Stomach (tissue), 9 donors: ENCODE results near the gene EIF3K. TPM values are rescaled to one million over a fixed set of nuclear protein-coding genes. Genes with fewer than 3 reads are reported as not detected.

Experiments used
- DNase-seq, 2 donors: peaks; one replicate each; pipeline versions ENCODE4 v3.0.0 to v3.0.0-alpha.2; 2013 to 2019
- H3K27ac ChIP-seq, 5 donors: fragments of 200-600 bp in 4 of 5; sonication (generic) in 4 of 5; one replicate each; pipeline ENCODE4 v1.5.1; 2013 to 2019; ENCODE audit warnings: mild to moderate bottlenecking in 1 of 5, moderate library complexity in 1 of 5
- H3K27me3 ChIP-seq, 3 donors: fragments of 200-600 bp; sonication (generic); one replicate each; pipeline ENCODE4 v1.5.1; 2017 to 2019; ENCODE audit warnings: mixed run types in 1 of 3
- H3K36me3 ChIP-seq, 4 donors: fragments of 200-600 bp; sonication (generic); 1 replicate in 3 of 4; 2 replicates in 1 of 4; pipeline ENCODE4 v1.5.1; 2016 to 2019
- H3K4me1 ChIP-seq, 4 donors: fragments of 200-600 bp; sonication (generic); one replicate each; pipeline ENCODE4 v1.5.1; 2016 to 2019
- H3K4me3 ChIP-seq, 4 donors: fragments of 200-600 bp; sonication (generic) in 3 of 4; one replicate each; pipeline ENCODE4 v1.5.1; 2016 to 2019; ENCODE audit warnings: mild to moderate bottlenecking in 1 of 4
- H3K9me3 ChIP-seq, 4 donors: fragments of 200-600 bp; sonication (generic); one replicate each; pipeline ENCODE4 v1.5.1; 2016 to 2019
- EP300 ChIP-seq: sonication (generic); formaldehyde crosslinking; IDR thresholded peaks from one replicate; pipeline ENCODE4 v1.6.1; 2017; ENCODE audit warnings: antibody characterized with exemption
- POLR2A ChIP-seq, 4 donors: fragments of 450-650 bp; IDR thresholded peaks; one replicate each; pipeline ENCODE4 v1.6.1; 2016; ENCODE audit warnings: antibody characterized with exemption in 4 of 4, control low read depth in 2 of 4, mild to moderate bottlenecking in 1 of 4, moderate library complexity in 1 of 4
- POLR2AphosphoS5 ChIP-seq, 3 donors: sonication (generic); formaldehyde crosslinking; IDR thresholded peaks; one replicate each; pipeline ENCODE4 v1.6.1; 2016; ENCODE audit warnings: antibody characterized with exemption in 3 of 3
- WGBS, 5 donors: extraction: QIAGEN DNeasy Blood & Tissue Kit in 3 of 5; methylation state at CpG; one replicate each; pipeline versions ENCODE4 v1.1.5 to v1.1.7; 2013 to 2018; 5-methylcytosine and 5-hydroxymethylcytosine counted together
- intact Hi-C: fragments of 100-400 bp; cut with DNase I; formaldehyde crosslinking; loops from one replicate; pipeline ENCODE4 v1.15.1; 2023; ENCODE audit warnings: low total_unique reads
- polyA plus RNA-seq, 3 donors: library from polyadenylated mRNA; stranded (reverse); fragments of 200-250 nt; gene quantifications; one replicate each; pipeline ENCODE4 v1.2.3, GENCODE V29; 2013
- total RNA-seq, 5 donors: library from RNA; depleted of rRNA; stranded (reverse); fragments of >200 nt; gene quantifications; one replicate each; pipeline versions ENCODE4 v1.1.0 to v1.2.3, GENCODE V29; 2014 to 2016
- TF ChIP-seq, protein P1 (sequence below), 7 experiments: fragments of 450-650 bp in 4 of 7; fragments of 200-600 bp in 3 of 7; sonication (generic) in 3 of 7; IDR thresholded peaks; one replicate each; pipeline ENCODE4 v1.5.1; 2016 to 2019; ENCODE audit warnings: antibody characterized with exemption in 7 of 7, control low read depth in 2 of 7, mild to moderate bottlenecking in 1 of 7
- donor health status: healthy with polysubstance abuse.
- donor health status: Bipolar disorder and iron deficiency.
- donor health status: healthy.

The EIF3K gene
- total and polyA plus RNA-seq, 8 donors = 203 to 889 (median 348) TPM

DNA sequence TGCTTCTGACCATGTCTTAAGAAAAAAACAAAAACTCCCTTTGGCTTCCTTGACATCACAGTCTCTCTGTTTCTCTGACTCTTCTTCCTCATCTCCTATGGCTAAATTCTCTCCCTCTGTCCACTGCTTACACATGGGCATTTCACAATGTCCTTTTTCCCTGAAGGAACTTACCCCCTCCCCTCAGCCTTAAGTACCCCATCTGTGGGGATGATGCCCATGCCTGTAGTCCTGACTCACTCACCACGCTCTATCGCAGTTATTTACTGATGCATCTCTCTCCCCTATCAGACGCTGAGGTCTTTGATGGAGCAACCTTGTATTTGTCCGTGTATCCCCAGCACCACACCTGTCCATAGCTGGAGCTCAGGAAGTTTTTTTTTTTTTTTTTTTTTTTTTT, 60.9 kb downstream of the EIF3K start:
- WGBS, 5 donors = 61 to 70% (median 63%) methylated on average over 4 of the region's 4 CpGs
- H3K36me3 ChIP-seq = peaks cover 0 to 21% (median 10%) of the 10 kb centered on the region in 4 donors

DNA sequence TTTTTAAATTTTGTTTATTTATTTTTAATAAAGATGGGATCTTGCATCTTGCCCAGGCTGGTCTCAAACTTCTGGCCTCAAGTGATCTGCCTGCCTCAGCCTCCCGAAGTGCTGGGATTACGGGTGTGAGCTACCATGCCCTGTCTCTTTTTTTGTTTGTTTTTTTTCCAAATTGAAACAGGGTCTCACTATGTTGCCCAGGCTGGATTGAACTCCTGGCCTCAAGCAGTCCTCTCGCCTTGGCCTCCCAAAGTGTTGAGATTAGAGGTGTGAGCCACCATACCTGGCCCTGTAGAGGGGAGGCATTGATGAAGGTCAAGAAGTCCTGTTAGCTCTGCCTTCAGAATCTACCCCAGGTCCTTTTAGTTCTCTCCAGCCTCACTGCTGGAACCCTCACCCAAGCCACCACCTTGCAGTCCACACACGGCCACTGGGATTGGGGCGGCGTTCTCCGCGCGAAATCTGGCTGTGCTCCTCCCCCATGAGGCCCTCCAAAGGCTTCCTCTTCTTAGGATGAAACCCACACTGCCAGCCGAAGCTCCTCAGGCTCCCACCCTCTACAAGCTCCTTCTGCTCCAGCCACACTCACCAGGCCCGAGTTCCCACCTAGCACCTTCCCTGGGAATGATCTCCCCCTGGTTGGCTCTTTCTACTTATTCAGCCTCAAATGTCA, 63.3 kb downstream of the EIF3K start:
- Histone ChIP-seq H3K4me3 (no peak overlapping the region), H3K36me3 (peaks cover 0 to 13% (median 8%) of the 10 kb centered on the region in 4 donors), H3K27ac (peak overlapping the region; percentile 87 to 96 (median 92)), H3K9me3 (no peaks in the 10 kb centered on the region), H3K27me3 (no peaks in the 10 kb centered on the region), H3K4me1 (peaks cover 79 to 100% (median 93%) of the 10 kb centered on the region in 4 donors)
- TF ChIP-seq POLR2A (IDR thresholded peaks at IDR 0.05) (no peak), EP300 (no peak), POLR2AphosphoS5 (IDR thresholded peaks at IDR 0.05) (no peak)
- TF ChIP-seq, protein P1, sequence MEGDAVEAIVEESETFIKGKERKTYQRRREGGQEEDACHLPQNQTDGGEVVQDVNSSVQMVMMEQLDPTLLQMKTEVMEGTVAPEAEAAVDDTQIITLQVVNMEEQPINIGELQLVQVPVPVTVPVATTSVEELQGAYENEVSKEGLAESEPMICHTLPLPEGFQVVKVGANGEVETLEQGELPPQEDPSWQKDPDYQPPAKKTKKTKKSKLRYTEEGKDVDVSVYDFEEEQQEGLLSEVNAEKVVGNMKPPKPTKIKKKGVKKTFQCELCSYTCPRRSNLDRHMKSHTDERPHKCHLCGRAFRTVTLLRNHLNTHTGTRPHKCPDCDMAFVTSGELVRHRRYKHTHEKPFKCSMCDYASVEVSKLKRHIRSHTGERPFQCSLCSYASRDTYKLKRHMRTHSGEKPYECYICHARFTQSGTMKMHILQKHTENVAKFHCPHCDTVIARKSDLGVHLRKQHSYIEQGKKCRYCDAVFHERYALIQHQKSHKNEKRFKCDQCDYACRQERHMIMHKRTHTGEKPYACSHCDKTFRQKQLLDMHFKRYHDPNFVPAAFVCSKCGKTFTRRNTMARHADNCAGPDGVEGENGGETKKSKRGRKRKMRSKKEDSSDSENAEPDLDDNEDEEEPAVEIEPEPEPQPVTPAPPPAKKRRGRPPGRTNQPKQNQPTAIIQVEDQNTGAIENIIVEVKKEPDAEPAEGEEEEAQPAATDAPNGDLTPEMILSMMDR (IDR thresholded peaks at IDR 0.05) = no peak
- intact Hi-C loops = no loop called here
- DNase-seq = no peak
- 91 to 96% (median 94%) methylated on average over 11 of the region's 11 CpGs for WGBS, 5 donors

More for the DNA sequence above, 60.9 kb downstream of the EIF3K start:
- TF ChIP-seq POLR2AphosphoS5 (IDR thresholded peaks at IDR 0.05) (no peak), POLR2A (IDR thresholded peaks at IDR 0.05) (no peak), EP300 (no peak)
- TF ChIP-seq, protein P1 (IDR thresholded peaks at IDR 0.05) = no peak
- Histone ChIP-seq H3K4me3 (no peak overlapping the region), H3K9me3 (no peaks in the 10 kb centered on the region), H3K27me3 (no peaks in the 10 kb centered on the region), H3K4me1 (peaks cover 77 to 100% (median 93%) of the 10 kb centered on the region in 4 donors), H3K27ac (peak overlapping the region in 4 of 5 donors; percentile 89 to 96 (median 92))
- intact Hi-C loops = no loop called here
- no peak for DNase-seq

DNA sequence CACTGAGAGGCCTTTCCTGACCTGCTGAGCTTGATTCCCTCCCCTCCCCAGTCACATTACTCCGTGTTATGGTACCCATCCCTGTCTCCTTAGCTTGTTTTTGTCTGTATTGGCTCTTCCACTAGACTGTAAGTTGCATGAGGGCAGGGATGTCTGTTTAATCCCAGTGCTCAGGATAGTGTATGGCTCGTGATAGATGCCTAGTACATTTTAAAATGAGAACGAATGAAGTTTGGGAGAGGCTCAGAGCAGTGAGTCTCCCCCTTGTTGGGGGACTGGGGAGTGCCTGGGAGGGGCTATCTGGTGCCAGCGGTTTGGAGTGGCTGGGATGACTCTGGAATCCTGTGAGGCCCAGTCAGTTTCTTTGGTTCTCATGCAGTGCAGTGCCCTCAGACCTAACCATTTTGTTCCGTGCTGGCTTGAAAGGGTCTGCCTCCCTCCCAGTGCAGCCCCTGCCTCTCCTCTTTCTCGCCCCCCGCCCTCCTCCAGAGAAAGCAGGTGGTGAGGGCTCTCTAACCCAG, 63.9 kb downstream of the EIF3K start:
- intact Hi-C loops = no loop called here
- no peak for DNase-seq
- TF ChIP-seq POLR2AphosphoS5 (IDR thresholded peaks at IDR 0.05) (no peak), POLR2A (IDR thresholded peaks at IDR 0.05) (no peak), EP300 (no peak)
- TF ChIP-seq, protein P1 (IDR thresholded peaks at IDR 0.05) = no peak
- Histone ChIP-seq H3K4me3 (no peak overlapping the region), H3K9me3 (no peaks in the 10 kb centered on the region), H3K4me1 (peaks cover 76 to 99% (median 88%) of the 10 kb centered on the region in 4 donors), H3K27me3 (no peaks in the 10 kb centered on the region), H3K27ac (peak overlapping the region; percentile 87 to 96 (median 92)), H3K36me3 (peaks cover 0 to 8% (median 6%) of the 10 kb centered on the region in 4 donors)
- WGBS, 5 donors = 70 to 85% (median 81%) methylated on average over 7 of the region's 7 CpGs

DNA sequence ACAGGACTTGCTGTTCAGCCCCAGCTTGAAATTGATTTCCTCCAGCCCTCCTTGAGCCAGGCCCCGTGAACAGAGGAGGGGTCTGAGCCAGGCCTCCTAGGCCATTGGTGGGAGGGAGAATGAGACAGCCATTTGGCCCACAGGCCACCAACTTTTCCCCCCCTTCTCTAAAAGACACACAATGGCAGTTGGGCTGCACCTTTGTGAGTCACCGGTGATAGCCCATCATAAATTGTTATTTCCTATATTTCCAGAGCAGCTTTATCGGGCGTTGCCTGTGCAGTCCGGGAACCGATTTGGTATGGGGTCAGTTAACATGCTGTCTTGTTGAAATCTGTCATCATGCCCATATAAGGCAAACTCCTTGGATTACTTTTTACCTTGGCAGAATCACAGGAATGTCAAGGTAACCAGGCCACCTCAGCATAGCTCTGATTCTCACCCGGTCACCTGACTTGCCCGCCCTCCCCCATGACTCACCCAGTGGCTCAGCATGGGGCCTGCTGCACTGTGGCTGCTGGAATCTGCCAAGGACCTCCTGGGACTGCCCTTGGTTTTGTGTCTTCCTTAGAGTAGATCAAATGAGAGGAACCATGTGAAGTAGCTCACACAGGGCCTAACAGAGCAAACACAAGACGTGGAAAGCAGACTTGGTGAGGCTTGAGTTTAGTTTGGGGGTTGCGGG, 64.5 kb downstream of the EIF3K start:
- Histone ChIP-seq H3K36me3 (peaks cover 0 to 8% (median 5%) of the 10 kb centered on the region in 4 donors), H3K27ac (peak overlapping the region; percentile 87 to 96 (median 92)), H3K4me1 (peaks cover 72 to 98% (median 85%) of the 10 kb centered on the region in 4 donors), H3K4me3 (no peak overlapping the region), H3K9me3 (no peaks in the 10 kb centered on the region), H3K27me3 (no peaks in the 10 kb centered on the region)
- 16 to 48% (median 22%) methylated on average over 8 to 10 of the region's 10 CpGs for WGBS, 5 donors
- intact Hi-C loops = no loop called here
- DNase-seq = peak; percentile 86 to 96
- TF ChIP-seq, protein P1 (IDR thresholded peaks at IDR 0.05) = no peak
- TF ChIP-seq EP300 (no peak), POLR2AphosphoS5 (IDR thresholded peaks at IDR 0.05) (peak; percentile 43 to 76 (median 59)), POLR2A (IDR thresholded peaks at IDR 0.05) (no peak)
